Muscle layer of duodenum (tissue), 2 donors: Measurements from ENCODE around the gene GMPPB.

Experiments
- H3K27ac ChIP-seq: one replicate; pipeline ENCODE4 v1.7.0; 2013; ENCODE audit warnings: mild to moderate bottlenecking, low read length
- H3K27me3 ChIP-seq: one replicate; pipeline ENCODE4 v1.7.0; 2013; ENCODE audit warnings: low read depth, mild to moderate bottlenecking, control low read depth, low read length
- H3K36me3 ChIP-seq, 2 donors: one replicate each; pipeline ENCODE4 v1.7.0; 2013; ENCODE audit warnings: low read length in 2 of 2, control low read depth in 1 of 2, mild to moderate bottlenecking in 1 of 2; ENCODE audit not compliant: insufficient read depth in 2 of 2, control insufficient read depth in 1 of 2
- H3K4me1 ChIP-seq, 2 donors: one replicate each; pipeline ENCODE4 v1.7.0; 2013; ENCODE audit warnings: low read length in 2 of 2, mild to moderate bottlenecking in 2 of 2, control low read depth in 1 of 2, moderate library complexity in 1 of 2; ENCODE audit not compliant: insufficient read depth in 2 of 2, control insufficient read depth in 1 of 2
- H3K4me3 ChIP-seq, 2 donors: one replicate each; pipeline ENCODE4 v1.7.0; 2013; ENCODE audit warnings: low read length in 2 of 2, low read depth in 1 of 2, mild to moderate bottlenecking in 1 of 2
- H3K9me3 ChIP-seq, 2 donors: one replicate each; pipeline ENCODE4 v1.7.0; 2013; ENCODE audit warnings: low read length in 2 of 2, control low read depth in 1 of 2, mild to moderate bottlenecking in 1 of 2; ENCODE audit not compliant: control insufficient read depth in 1 of 2
- donor health status: healthy.

The GMPPB gene

GRCh38 chr3:49711489-49711888 is 12.3 kb downstream of the GMPPB start:
- Histone ChIP-seq H3K27me3 (no peaks in the 10 kb centered on the region), H3K4me3 (no peak overlapping the region), H3K4me1 (no peaks in the 10 kb centered on the region), H3K9me3 (no peaks in the 10 kb centered on the region), H3K27ac (no peak overlapping the region), H3K36me3 (peaks cover 0 to 49% of the 10 kb centered on the region in 2 donors)

- Histone ChIP-seq H3K4me1 (no peaks in the 10 kb centered on the region), H3K36me3 (peaks cover 5 to 50% of the 10 kb centered on the region in 2 donors), H3K9me3 (no peaks in the 10 kb centered on the region), H3K27ac (no peak overlapping the region), H3K4me3 (no peak overlapping the region), H3K27me3 (no peaks in the 10 kb centered on the region)
Measured at GRCh38 chr3:49709852-49710251, 13.9 kb downstream of the GMPPB start.

- Histone ChIP-seq H3K27ac (no peak overlapping the region), H3K27me3 (no peaks in the 10 kb centered on the region), H3K36me3 (peaks cover 12 to 53% of the 10 kb centered on the region in 2 donors), H3K4me3 (no peak overlapping the region), H3K9me3 (no peaks in the 10 kb centered on the region), H3K4me1 (no peaks in the 10 kb centered on the region)
Measured at GRCh38 chr3:49707113-49707480, 16.7 kb downstream of the GMPPB start.

GRCh38 chr3:49706456-49707112 is 17.2 kb downstream of the GMPPB start:
- H3K27ac ChIP-seq: no peak overlapping the region
- H3K4me1 ChIP-seq: no peaks in the 10 kb centered on the region
- H3K27me3 ChIP-seq: no peaks in the 10 kb centered on the region
- no peak overlapping the region for H3K4me3 ChIP-seq
- H3K9me3 ChIP-seq: no peaks in the 10 kb centered on the region
- H3K36me3 ChIP-seq: peaks cover 13 to 56% of the 10 kb centered on the region in 2 donors

- H3K9me3 ChIP-seq: no peaks in the 10 kb centered on the region
- H3K4me3 ChIP-seq: no peak overlapping the region
- peaks cover 22 to 52% of the 10 kb centered on the region in 2 donors for H3K36me3 ChIP-seq
- H3K27ac ChIP-seq: no peak overlapping the region
- no peaks in the 10 kb centered on the region for H3K4me1 ChIP-seq
- H3K27me3 ChIP-seq: no peaks in the 10 kb centered on the region
Measured at GRCh38 chr3:49705390-49705960, 18.3 kb downstream of the GMPPB start.

- no peaks in the 10 kb centered on the region for H3K27me3 ChIP-seq
- no peak overlapping the region for H3K4me3 ChIP-seq
- H3K4me1 ChIP-seq: no peaks in the 10 kb centered on the region
- H3K27ac ChIP-seq: no peak overlapping the region
- H3K36me3 ChIP-seq: peaks cover 29 to 59% of the 10 kb centered on the region in 2 donors
- no peaks in the 10 kb centered on the region for H3K9me3 ChIP-seq
Measured at GRCh38 chr3:49704629-49705028, 19.1 kb downstream of the GMPPB start.

- Histone ChIP-seq H3K27ac (no peak overlapping the region), H3K4me3 (no peak overlapping the region), H3K36me3 (peaks cover 29 to 65% of the 10 kb centered on the region in 2 donors), H3K27me3 (no peaks in the 10 kb centered on the region), H3K4me1 (no peaks in the 10 kb centered on the region), H3K9me3 (no peaks in the 10 kb centered on the region)
Measured at GRCh38 chr3:49703956-49704355, 19.8 kb downstream of the GMPPB start.

GRCh38 chr3:49703443-49703927 is 20.3 kb downstream of the GMPPB start:
- H3K4me3 ChIP-seq: no peak overlapping the region
- peaks cover 29 to 70% of the 10 kb centered on the region in 2 donors for H3K36me3 ChIP-seq
- H3K4me1 ChIP-seq: no peaks in the 10 kb centered on the region
- no peak overlapping the region for H3K27ac ChIP-seq
- H3K27me3 ChIP-seq: no peaks in the 10 kb centered on the region
- no peaks in the 10 kb centered on the region for H3K9me3 ChIP-seq

- Histone ChIP-seq H3K27ac (no peak overlapping the region), H3K9me3 (no peaks in the 10 kb centered on the region), H3K27me3 (no peaks in the 10 kb centered on the region), H3K4me3 (no peak overlapping the region), H3K36me3 (peaks cover 37 to 78% of the 10 kb centered on the region in 2 donors), H3K4me1 (no peaks in the 10 kb centered on the region)
Measured at GRCh38 chr3:49702672-49703071, 21.1 kb downstream of the GMPPB start.

GRCh38 chr3:49701388-49702077 is 22.2 kb downstream of the GMPPB start:
- no peaks in the 10 kb centered on the region for H3K9me3 ChIP-seq
- no peak overlapping the region for H3K4me3 ChIP-seq
- H3K4me1 ChIP-seq: no peaks in the 10 kb centered on the region
- H3K27ac ChIP-seq: no peak overlapping the region
- peaks cover 40 to 83% of the 10 kb centered on the region in 2 donors for H3K36me3 ChIP-seq
- no peaks in the 10 kb centered on the region for H3K27me3 ChIP-seq

- no peaks in the 10 kb centered on the region for H3K4me1 ChIP-seq
- H3K27ac ChIP-seq: no peak overlapping the region
- H3K36me3 ChIP-seq: peaks cover 35 to 73% of the 10 kb centered on the region in 2 donors
- no peaks in the 10 kb centered on the region for H3K27me3 ChIP-seq
- H3K9me3 ChIP-seq: no peaks in the 10 kb centered on the region
- no peak overlapping the region for H3K4me3 ChIP-seq
Measured at GRCh38 chr3:49700453-49701128, 23.2 kb downstream of the GMPPB start.
